K562 (cell line): ENCODE measurements around the gene ATP9B. TPM values are rescaled to one million over a fixed set of nuclear protein-coding genes. Genes with fewer than 3 reads are reported as not detected.

Experiments used
- ATAC-seq: fragments of 200-7000 bp; cut with Tn5 transposase; 3 replicates; pipeline ENCODE4 v1.9.1; 2020; ENCODE audit warnings: moderate library complexity
- BruUV-seq: library from RNA; stranded (reverse); fragments of 400-500 nt; replicated peaks from 2 replicates; lab custom pipeline; 2021; lab: Mats Ljungman, UMichigan
- CTCF ChIA-PET: fragments of 300-600 bp; formaldehyde crosslinking; extraction: SDS; loops from one replicate; lab custom pipeline; 2021; ENCODE audit warnings: low intra/inter-chr PET ratio; lab: Yijun Ruan, JAX
- POLR2A ChIA-PET: fragments of 300-600, 350-650 bp; sonication (Branson Sonifier 250); formaldehyde crosslinking; extraction: SDS; loops from one replicate; lab custom pipeline; 2021; ENCODE audit warnings: antibody characterized with exemption, inconsistent platforms; lab: Yijun Ruan, JAX
- DNase-seq, 4 experiments: peaks; one replicate each; pipeline versions ENCODE4 v3.0.0 to v3.0.0-alpha.2; 2011 to 2018; ENCODE audit warnings: low spot score in 3 of 4, mixed read lengths in 3 of 4; ENCODE audit errors: extremely low read depth in 1 of 4
- FAIRE-seq: peaks from 2 replicates; lab custom pipeline; 2011; peaks lifted over from hg19 to GRCh38; lab: Jason Lieb, UNC
- H2AFZ ChIP-seq: 2 replicates; pipeline ENCODE4 v1.6.0; 2011; ENCODE audit warnings: low read depth, low read length, control low read depth, inconsistent platforms
- H3K27ac ChIP-seq: fragments of 200-600 bp; 3 replicates; pipeline ENCODE4 v1.8.0; 2011; ENCODE audit warnings: low read depth, mild to moderate bottlenecking, control low read depth, inconsistent platforms, low read length, moderate library complexity, mixed read lengths; ENCODE audit errors: extremely low read depth
- H3K27me3 ChIP-seq, 2 experiments: fragments of 300-600 bp in 1 of 2; 2 replicates in 1 of 2; 3 replicates in 1 of 2; pipeline versions ENCODE4 v1.6.0 to v1.8.0; 2011; ENCODE audit warnings: inconsistent platforms in 2 of 2, low read length in 2 of 2, mild to moderate bottlenecking in 1 of 2, mixed read lengths in 1 of 2, moderate library complexity in 1 of 2; ENCODE audit not compliant: control insufficient read depth in 2 of 2, insufficient read depth in 2 of 2
- H3K36me3 ChIP-seq: fragments of 300-600 bp; 3 replicates; pipeline ENCODE4 v1.8.0; 2011; ENCODE audit warnings: mild to moderate bottlenecking, low read length, inconsistent platforms; ENCODE audit not compliant: control insufficient read depth, insufficient read depth
- H3K4me1 ChIP-seq, 2 experiments: fragments of 200-600 bp in 1 of 2; replicated peaks in 1 of 2; 2 replicates in 1 of 2; 3 replicates in 1 of 2; pipeline versions ENCODE4 v1.5.1 to v1.8.0; 2011; ENCODE audit warnings: inconsistent platforms in 2 of 2, low read length in 2 of 2, mild to moderate bottlenecking in 1 of 2, mixed read lengths in 1 of 2, moderate library complexity in 1 of 2; ENCODE audit not compliant: control insufficient read depth in 2 of 2, insufficient read depth in 2 of 2
- H3K4me2 ChIP-seq: 2 replicates; pipeline ENCODE4 v1.6.1; 2011; ENCODE audit warnings: low read length, control low read depth, inconsistent platforms, mixed read lengths; ENCODE audit not compliant: insufficient read depth
- H3K4me3 ChIP-seq: fragments of 200-600 bp; sonication (generic), shearing (Covaris generic); 2 replicates; pipeline ENCODE4 v1.5.1; 2016; ENCODE audit warnings: control low read depth, inconsistent platforms
- H3K79me2 ChIP-seq: fragments of 200-600 bp; 3 replicates; pipeline ENCODE4 v1.8.0; 2011; ENCODE audit warnings: low read length, inconsistent platforms; ENCODE audit not compliant: control insufficient read depth, insufficient read depth
- H3K9ac ChIP-seq, 2 experiments: 2 replicates each; pipeline versions ENCODE4 v1.6.0 to v1.6.1; 2011; ENCODE audit warnings: low read depth in 2 of 2, low read length in 2 of 2, control low read depth in 1 of 2, inconsistent platforms in 1 of 2, mild to moderate bottlenecking in 1 of 2, mixed read lengths in 1 of 2; ENCODE audit not compliant: insufficient read depth in 1 of 2
- H3K9me1 ChIP-seq: one replicate; pipeline ENCODE4 v1.6.0; 2011; ENCODE audit warnings: inconsistent platforms, mild to moderate bottlenecking, low read length, moderate library complexity; ENCODE audit not compliant: control insufficient read depth, insufficient read depth
- H3K9me3 ChIP-seq: replicated peaks from 2 replicates; pipeline ENCODE4 v1.5.1; 2011; ENCODE audit warnings: low read depth, low read length, inconsistent platforms; ENCODE audit not compliant: control insufficient read depth, insufficient read depth
- H4K20me1 ChIP-seq: replicated peaks from 2 replicates; pipeline ENCODE4 v1.6.1; 2011; ENCODE audit warnings: low read length, inconsistent platforms, mixed read lengths; ENCODE audit not compliant: control insufficient read depth, insufficient read depth
- KLF13 ChIP-seq: fragments of 450-650 bp; IDR thresholded peaks from 2 replicates; pipeline ENCODE4 v1.6.1; 2016; ENCODE audit warnings: missing genetic modification characterization, low read depth, mild to moderate bottlenecking, missing compliant biosample characterization, moderate library complexity, borderline replicate concordance
- MBD1 ChIP-seq: fragments of 250-450 bp; sonication (Bioruptor Pico); IDR thresholded peaks from 2 replicates; pipeline ENCODE4 v1.8.0; 2022; ENCODE audit warnings: inconsistent platforms
- NR3C1 ChIP-seq: sonication (generic); formaldehyde crosslinking; IDR thresholded peaks from 2 replicates; pipeline ENCODE4 v1.8.1; 2022; ENCODE audit warnings: missing genetic modification reagents
- SNRNP70 ChIP-seq: fragments of 200-400 bp; formaldehyde crosslinking; optimal IDR thresholded peaks from 2 replicates; pipeline ENCODE3; 2017; ENCODE audit warnings: low read depth, low read length
- ZMIZ1 ChIP-seq, 2 experiments: fragments of 150-350 bp in 1 of 2; IDR thresholded peaks; 2 replicates each; pipeline ENCODE4 v1.6.1; 2012 to 2016; ENCODE audit warnings: low read depth in 2 of 2, low read length in 2 of 2, mild to moderate bottlenecking in 1 of 2, moderate library complexity in 1 of 2
- ZNF121 ChIP-seq: sonication (generic); formaldehyde crosslinking; conservative IDR thresholded peaks from 2 replicates; pipeline ENCODE4 v1.8.0; 2022; ENCODE audit warnings: missing genetic modification reagents
- WGBS: fragments of 100-300 bp; shearing (Covaris generic); methylation state at CpG from one replicate; pipeline ENCODE4 v1.1.6; 2016; ENCODE audit warnings: low coverage, mixed read lengths; ENCODE audit not compliant: insufficient coverage; ENCODE audit errors: missing lambda C conversion rate; 5-methylcytosine and 5-hydroxymethylcytosine counted together
- in situ Hi-C: fragments of 300-500 bp; cut with MboI; formaldehyde crosslinking; loops from 4 replicates; pipeline ENCODE4 v1.15.0; 2018; ENCODE audit warnings: inconsistent platforms, mixed read lengths
- intact Hi-C: fragments of 100-400 bp; cut with micrococcal nuclease; formaldehyde crosslinking; loops from 2 replicates; pipeline ENCODE4 v1.14.2; 2022
- polyA plus RNA-seq, 8 experiments: library from polyadenylated mRNA; depleted of rRNA in 4 of 8; stranded (reverse) in 5 of 8; unstranded in 3 of 8; fragments of >200 nt; fragmentation: Nextera tagmentation in 2 of 8; fragmentation: Illumina TruSeq in 1 of 8; extraction: Ambion mirVana in 2 of 8; extraction: Trizol in 1 of 8; gene quantifications; 2 replicates each; pipeline versions ENCODE4 v1.2.1 to v1.2.3, GENCODE V29; 2011 to 2014; ENCODE audit warnings: inconsistent platforms in 1 of 8, missing spikeins in 1 of 8
- total RNA-seq, 7 experiments: library from RNA; depleted of rRNA in 6 of 7; stranded (reverse); fragments of >200 nt in 6 of 7; fragmentation: Illumina TruSeq in 2 of 7; extraction: Trizol in 2 of 7; gene quantifications; 2 replicates each; pipeline versions ENCODE4 v1.2.1 to v1.2.3, GENCODE V29; 2011 to 2021; ENCODE audit warnings: low replicate concordance in 1 of 7
- TF ChIP-seq, protein P1 (sequence below): fragments of 450-650 bp; IDR thresholded peaks from 2 replicates; pipeline ENCODE4 v1.7.0; 2016; ENCODE audit warnings: borderline replicate concordance
- TF ChIP-seq, protein P2 (sequence below): fragments of 250-450 bp; sonication (Bioruptor Pico); IDR thresholded peaks from 2 replicates; pipeline ENCODE4 v1.4.0; 2020; ENCODE audit warnings: mild to moderate bottlenecking

The ATP9B gene
- total and polyA plus RNA-seq, 9 of the 15 experiments (the other 6 are each of a cell fraction or from before 2014, with no cell fraction given): 0.66 to 13.2 (median 7.9) TPM

DNA sequence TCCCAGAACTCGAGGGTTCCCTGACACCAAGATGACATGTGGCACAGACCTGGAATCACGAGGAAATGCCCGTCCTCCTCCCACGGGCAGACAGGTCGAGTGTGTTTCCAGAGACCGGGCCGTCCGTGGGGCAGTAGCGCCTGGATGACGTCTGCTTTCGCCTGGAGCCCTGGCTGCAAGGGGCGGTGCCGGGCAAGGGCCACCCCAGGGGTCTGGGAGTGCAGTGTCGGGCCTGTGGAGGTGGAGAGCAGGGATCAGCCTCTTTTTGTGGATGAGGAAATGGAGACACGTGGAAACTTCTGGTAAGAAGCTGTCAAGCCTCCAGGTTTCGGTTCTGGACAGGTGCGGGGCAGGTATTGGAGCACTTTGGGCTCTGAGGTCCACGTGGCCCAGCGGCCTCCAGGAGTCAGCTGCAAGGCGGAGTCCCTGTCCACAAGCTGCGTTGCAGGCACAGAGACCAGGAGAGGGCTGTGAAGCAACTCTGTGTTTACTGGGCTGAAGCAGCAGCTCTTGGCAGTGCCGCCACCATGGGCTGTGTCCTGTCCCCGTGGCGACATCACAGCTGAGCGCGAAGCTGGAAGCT lies 352.2 kb downstream of the ATP9B start (continued):
- no peak for TF ChIP-seq KLF13 (tag)

GRCh38 chr18:79422022-79422782 lies 353.0 kb downstream of the ATP9B start:
- WGBS: 90% methylated on average over 12 of the region's 24 CpGs
- ATAC-seq (no peak), FAIRE-seq (no peak), DNase-seq (no peak)
- peaks cover 5% of the 10 kb centered on the region; the same call in 1 of the 3 replicates for H3K36me3 ChIP-seq
- H3K27ac ChIP-seq: no peak overlapping the region
- H3K9me1 ChIP-seq: no peaks in the 10 kb centered on the region
- in situ Hi-C loops (no loop called here), intact Hi-C loops (no loop called here)
- H3K4me2 ChIP-seq: no peak overlapping the region
- no TSS peak for BruUV-seq
- POLR2A ChIA-PET: interaction anchor here (0.5 kb wide), 1 partner anchor 824 kb away, joined by 3 read pairs; no protein-coding TSS in a partner anchor
- CTCF ChIA-PET: no interaction called here
- H2AFZ ChIP-seq: no peak overlapping the region
- no peak overlapping the region for H3K9ac ChIP-seq
- H4K20me1 ChIP-seq: no peaks in the 10 kb centered on the region; the same call in 1 of the 2 replicates
- H3K4me1 ChIP-seq: peaks cover 0 to 27% of the 10 kb centered on the region in 2 experiments; a peak in 2 of 5 replicates
- no peaks in the 10 kb centered on the region for H3K9me3 ChIP-seq
- H3K4me3 ChIP-seq: no peak overlapping the region
- no peaks in the 10 kb centered on the region for H3K79me2 ChIP-seq
- no peaks in the 10 kb centered on the region for H3K27me3 ChIP-seq
- TF ChIP-seq SNRNP70 (no peak), ZNF121 (CRISPR knock-in tag) (no peak), MBD1 (CRISPR knock-in tag) (no peak), NR3C1 (CRISPR knock-in tag) (no peak), ZMIZ1 (IDR thresholded peaks at IDR 0.05; ENCODE audit: low read depth in 2 of 2, low read length in 2 of 2) (no peak)
- TF ChIP-seq, protein P1, sequence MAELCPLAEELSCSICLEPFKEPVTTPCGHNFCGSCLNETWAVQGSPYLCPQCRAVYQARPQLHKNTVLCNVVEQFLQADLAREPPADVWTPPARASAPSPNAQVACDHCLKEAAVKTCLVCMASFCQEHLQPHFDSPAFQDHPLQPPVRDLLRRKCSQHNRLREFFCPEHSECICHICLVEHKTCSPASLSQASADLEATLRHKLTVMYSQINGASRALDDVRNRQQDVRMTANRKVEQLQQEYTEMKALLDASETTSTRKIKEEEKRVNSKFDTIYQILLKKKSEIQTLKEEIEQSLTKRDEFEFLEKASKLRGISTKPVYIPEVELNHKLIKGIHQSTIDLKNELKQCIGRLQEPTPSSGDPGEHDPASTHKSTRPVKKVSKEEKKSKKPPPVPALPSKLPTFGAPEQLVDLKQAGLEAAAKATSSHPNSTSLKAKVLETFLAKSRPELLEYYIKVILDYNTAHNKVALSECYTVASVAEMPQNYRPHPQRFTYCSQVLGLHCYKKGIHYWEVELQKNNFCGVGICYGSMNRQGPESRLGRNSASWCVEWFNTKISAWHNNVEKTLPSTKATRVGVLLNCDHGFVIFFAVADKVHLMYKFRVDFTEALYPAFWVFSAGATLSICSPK: no peak
- TF ChIP-seq, protein P2, sequence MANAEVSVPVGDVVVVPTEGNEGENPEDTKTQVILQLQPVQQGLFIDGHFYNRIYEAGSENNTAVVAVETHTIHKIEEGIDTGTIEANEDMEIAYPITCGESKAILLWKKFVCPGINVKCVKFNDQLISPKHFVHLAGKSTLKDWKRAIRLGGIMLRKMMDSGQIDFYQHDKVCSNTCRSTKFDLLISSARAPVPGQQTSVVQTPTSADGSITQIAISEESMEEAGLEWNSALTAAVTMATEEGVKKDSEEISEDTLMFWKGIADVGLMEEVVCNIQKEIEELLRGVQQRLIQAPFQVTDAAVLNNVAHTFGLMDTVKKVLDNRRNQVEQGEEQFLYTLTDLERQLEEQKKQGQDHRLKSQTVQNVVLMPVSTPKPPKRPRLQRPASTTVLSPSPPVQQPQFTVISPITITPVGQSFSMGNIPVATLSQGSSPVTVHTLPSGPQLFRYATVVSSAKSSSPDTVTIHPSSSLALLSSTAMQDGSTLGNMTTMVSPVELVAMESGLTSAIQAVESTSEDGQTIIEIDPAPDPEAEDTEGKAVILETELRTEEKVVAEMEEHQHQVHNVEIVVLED (CRISPR knock-in tag): no peak
